Colonic mucosa (tissue), 4 donors: ENCODE measurements around the gene COL24A1. TPM values are rescaled to one million over a fixed set of nuclear protein-coding genes. Genes with fewer than 3 reads are reported as not detected.

Source experiments
- DNase-seq: peaks from one replicate; pipeline ENCODE4 v3.0.0-alpha.2; 2020
- H3K27ac ChIP-seq: fragments of 200-600 bp; one replicate; pipeline ENCODE4 v1.8.0; 2021
- H3K27me3 ChIP-seq: fragments of 200-600 bp; one replicate; pipeline ENCODE4 v1.8.0; 2021
- H3K36me3 ChIP-seq: fragments of 200-600 bp; one replicate; pipeline ENCODE4 v1.8.0; 2021
- H3K4me1 ChIP-seq: fragments of 200-600 bp; one replicate; pipeline ENCODE4 v1.8.0; 2021; ENCODE audit warnings: mild to moderate bottlenecking
- H3K4me3 ChIP-seq: fragments of 200-600 bp; one replicate; pipeline ENCODE4 v1.8.0; 2021
- H3K9ac ChIP-seq, 2 donors: one replicate each; pipeline ENCODE4 v1.7.0; 2013; ENCODE audit warnings: control low read depth in 2 of 2, low read depth in 2 of 2, low read length in 2 of 2
- H3K9me3 ChIP-seq: fragments of 200-600 bp; one replicate; pipeline ENCODE4 v1.8.0; 2021
- CTCF ChIP-seq: fragments of 200-600 bp; IDR thresholded peaks from one replicate; pipeline ENCODE4 v1.8.0; 2022; ENCODE audit warnings: antibody characterized with exemption, mild to moderate bottlenecking
- intact Hi-C: fragments of 100-400 bp; cut with DNase I; formaldehyde crosslinking; loops from one replicate; pipeline ENCODE4 v1.14.1; 2022
- total RNA-seq, 2 donors: library from RNA; stranded (reverse); fragmentation: NEBNext Ultra II Directional in 1 of 2; extraction: Animal tissue kit (Norgen Biotek cat#: 25700) in 1 of 2; gene quantifications; one replicate each; pipeline ENCODE4 v1.2.1, GENCODE V29; 2021
- donor health status: healthy.
- donor health status: DM: no; HTN: no; CAD: no.
- donor health status: DM: no; HTN: no; CAD: no.

Gene COL24A1
- total RNA-seq, 2 donors from 2014 or later, result 0.02 to 0.40 TPM

DNA sequence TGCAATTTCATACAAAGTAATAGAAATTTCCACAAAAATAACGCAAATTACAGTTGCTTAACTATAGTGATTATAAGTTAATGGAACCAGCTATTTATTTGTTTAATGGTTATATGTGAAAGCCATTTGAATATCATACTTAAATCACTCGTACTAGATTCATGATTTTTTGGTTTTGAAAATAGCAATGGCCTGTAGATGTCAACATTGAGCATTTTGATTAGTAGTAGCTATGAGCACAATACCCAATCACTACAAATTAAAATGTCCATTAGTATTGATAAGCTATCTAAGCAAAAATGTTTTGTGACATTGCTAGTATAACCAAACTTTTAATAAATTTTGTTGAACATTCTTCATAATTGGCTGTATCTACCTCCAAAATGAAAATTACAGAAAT, 10.0 kb downstream of the COL24A1 start:
- no peak overlapping the region for H3K9ac ChIP-seq
- no peak for DNase-seq
- intact Hi-C loops, result no loop called here
- no peak for TF ChIP-seq CTCF
- H3K27ac ChIP-seq, result no peak overlapping the region
- no peaks in the 10 kb centered on the region for H3K36me3 ChIP-seq
- H3K9me3 ChIP-seq, result no peaks in the 10 kb centered on the region
- H3K27me3 ChIP-seq, result no peaks in the 10 kb centered on the region
- H3K4me3 ChIP-seq, result no peak overlapping the region
- H3K4me1 ChIP-seq, result no peaks in the 10 kb centered on the region

- no peak for DNase-seq
- Histone ChIP-seq H3K9ac (no peak overlapping the region), H3K27me3 (no peaks in the 10 kb centered on the region), H3K36me3 (no peaks in the 10 kb centered on the region), H3K9me3 (no peaks in the 10 kb centered on the region), H3K4me3 (no peak overlapping the region), H3K27ac (no peak overlapping the region), H3K4me1 (no peaks in the 10 kb centered on the region)
- intact Hi-C loops, result no loop called here
- TF ChIP-seq CTCF, result no peak
These were observed 16.2 kb downstream of the COL24A1 start for GRCh38 chr1:86140281-86140880.

GRCh38 chr1:86138746-86139145, 17.8 kb downstream of the COL24A1 start:
- intact Hi-C loops, result no loop called here
- no peaks in the 10 kb centered on the region for H3K27me3 ChIP-seq
- no peaks in the 10 kb centered on the region for H3K4me1 ChIP-seq
- no peaks in the 10 kb centered on the region for H3K9me3 ChIP-seq
- H3K36me3 ChIP-seq, result no peaks in the 10 kb centered on the region
- H3K9ac ChIP-seq, result no peak overlapping the region
- DNase-seq, result no peak
- no peak overlapping the region for H3K4me3 ChIP-seq
- H3K27ac ChIP-seq, result no peak overlapping the region
- TF ChIP-seq CTCF, result no peak

DNA sequence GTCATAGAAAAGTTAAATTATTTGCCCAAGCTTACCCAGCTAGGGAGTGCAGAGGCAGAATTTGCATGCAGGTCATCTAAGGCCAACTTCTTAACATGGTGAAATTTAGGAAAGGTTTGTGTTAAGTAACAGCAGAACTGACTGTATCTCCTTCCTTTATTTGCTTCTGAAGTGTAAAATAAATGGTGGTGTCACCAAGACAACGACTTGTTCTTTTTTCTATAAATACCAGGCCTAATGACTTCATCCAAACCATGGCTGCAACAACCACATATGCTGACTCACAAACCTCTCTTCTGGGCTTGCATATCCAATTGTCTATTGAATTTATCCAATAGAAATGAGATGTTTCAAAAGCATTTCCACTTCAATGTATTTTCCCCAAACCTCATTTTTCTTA, 19.1 kb downstream of the COL24A1 start:
- no peaks in the 10 kb centered on the region for H3K36me3 ChIP-seq
- H3K27ac ChIP-seq, result no peak overlapping the region
- H3K9me3 ChIP-seq, result no peaks in the 10 kb centered on the region
- H3K4me3 ChIP-seq, result no peak overlapping the region
- no peaks in the 10 kb centered on the region for H3K4me1 ChIP-seq
- DNase-seq, result no peak
- H3K27me3 ChIP-seq, result no peaks in the 10 kb centered on the region
- H3K9ac ChIP-seq, result no peak overlapping the region
- intact Hi-C loops, result no loop called here
- no peak for TF ChIP-seq CTCF

DNA sequence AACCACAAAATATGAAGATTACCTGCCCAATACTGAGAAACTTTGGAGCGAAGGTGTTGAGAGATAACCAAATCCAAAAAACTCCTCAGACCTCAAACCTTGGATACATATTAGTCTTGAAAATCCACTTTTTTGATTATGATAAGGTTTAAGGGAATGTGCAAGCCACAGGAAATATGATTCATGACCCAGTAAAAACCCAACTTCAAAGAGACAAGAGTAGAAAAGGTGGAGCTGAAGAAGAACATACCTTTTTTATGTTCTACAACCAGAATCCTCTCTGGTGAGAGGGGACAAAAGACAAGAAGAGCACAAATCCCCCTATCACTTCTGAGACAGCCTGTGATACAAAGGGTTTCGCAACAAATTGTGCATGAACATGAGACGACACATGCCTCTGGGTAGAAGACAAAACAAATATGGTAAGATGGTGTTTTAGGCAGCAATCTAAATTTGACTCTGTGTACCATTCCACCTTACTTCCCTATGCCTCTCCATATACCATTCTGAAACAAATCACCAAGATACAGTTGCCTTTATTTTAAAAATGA, 37.3 kb downstream of the COL24A1 start:
- H3K27me3 ChIP-seq, result no peaks in the 10 kb centered on the region
- H3K4me3 ChIP-seq, result no peak overlapping the region
- H3K27ac ChIP-seq, result no peak overlapping the region
- no peak for TF ChIP-seq CTCF
- no peaks in the 10 kb centered on the region for H3K36me3 ChIP-seq
- no peak overlapping the region for H3K9ac ChIP-seq
- intact Hi-C loops, result no loop called here
- no peaks in the 10 kb centered on the region for H3K4me1 ChIP-seq
- no peaks in the 10 kb centered on the region for H3K9me3 ChIP-seq
- no peak for DNase-seq
